HuH-7 (cell line): Measurements from ENCODE around the gene ALDH1L1.

Experiments
- DNase-seq: peaks from one replicate; pipeline ENCODE4 v3.0.0; 2011; ENCODE audit warnings: low spot score

The ALDH1L1 gene

GRCh38 chr3:126180477-126181397 lies at the start of gene ALDH1L1:
ALDH1L1 (minus strand) TSS chr3:126180586; CDS start chr3:126160979, 19,607 bp downstream.
- DNase-seq: no peak

DNA sequence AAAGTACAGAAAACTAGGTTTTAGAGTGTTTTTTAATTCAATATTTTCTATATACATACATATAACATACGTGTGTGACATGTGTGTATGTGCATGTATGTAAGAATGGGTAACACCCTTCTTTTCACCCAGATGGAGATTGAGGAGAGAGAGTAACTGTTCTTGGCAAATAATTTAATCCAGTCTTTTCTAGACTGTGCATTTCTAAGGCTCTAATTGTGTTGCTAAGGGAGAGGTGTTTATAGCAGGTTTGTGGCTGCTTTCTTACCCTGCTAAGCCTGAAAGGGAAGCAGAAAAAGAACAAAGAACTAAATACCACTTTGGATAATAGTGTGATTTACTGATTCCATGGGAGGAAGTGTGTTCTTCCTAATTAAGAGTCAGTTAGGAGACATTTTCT lies 46.0 kb upstream of the ALDH1L1 start:
- DNase-seq: no peak

- DNase-seq: no peak
These were observed 36.0 kb upstream of the ALDH1L1 start for GRCh38 chr3:126216416-126216815.

DNA sequence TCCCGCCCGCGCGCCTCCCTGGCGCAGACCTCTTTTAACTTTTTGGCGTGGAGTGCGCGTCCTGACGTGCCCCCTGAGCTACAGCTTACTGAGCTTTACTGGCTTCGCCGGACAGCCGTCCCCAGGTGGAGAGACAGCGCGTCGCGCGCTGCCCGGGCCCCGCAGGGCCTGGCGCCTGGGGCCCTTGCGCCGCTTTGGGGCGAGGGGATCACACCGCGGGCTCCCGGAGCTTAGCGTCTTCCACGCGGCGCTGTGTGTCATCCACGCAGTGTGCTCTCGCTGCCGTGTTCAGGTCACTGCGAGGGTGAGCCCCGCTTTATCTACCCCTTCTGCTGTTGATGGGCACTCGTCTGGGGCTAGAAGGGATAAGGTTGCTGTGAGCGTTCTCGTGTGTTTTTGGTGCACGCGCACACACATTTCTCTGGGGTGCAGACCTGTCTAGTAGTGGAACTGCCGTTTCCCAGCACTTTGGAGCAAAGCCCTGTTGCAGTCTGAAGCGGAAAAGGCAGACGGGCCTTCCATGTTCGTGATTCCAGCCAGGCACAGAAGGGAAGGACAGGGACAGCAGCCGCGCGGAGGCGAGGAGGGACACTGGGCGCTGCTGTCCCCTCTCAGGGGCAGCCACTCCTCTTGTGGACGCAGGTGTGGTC lies 33.1 kb upstream of the ALDH1L1 start:
- DNase-seq: no peak

GRCh38 chr3:126212620-126213378 lies 32.4 kb upstream of the ALDH1L1 start:
- peak; percentile 63 for DNase-seq

- no peak for DNase-seq
These were observed 31.8 kb upstream of the ALDH1L1 start for GRCh38 chr3:126212250-126212619.

GRCh38 chr3:126211569-126211968 lies 31.2 kb upstream of the ALDH1L1 start:
- DNase-seq: no peak

GRCh38 chr3:126210606-126211005 lies 30.2 kb upstream of the ALDH1L1 start:
- DNase-seq: no peak

DNA sequence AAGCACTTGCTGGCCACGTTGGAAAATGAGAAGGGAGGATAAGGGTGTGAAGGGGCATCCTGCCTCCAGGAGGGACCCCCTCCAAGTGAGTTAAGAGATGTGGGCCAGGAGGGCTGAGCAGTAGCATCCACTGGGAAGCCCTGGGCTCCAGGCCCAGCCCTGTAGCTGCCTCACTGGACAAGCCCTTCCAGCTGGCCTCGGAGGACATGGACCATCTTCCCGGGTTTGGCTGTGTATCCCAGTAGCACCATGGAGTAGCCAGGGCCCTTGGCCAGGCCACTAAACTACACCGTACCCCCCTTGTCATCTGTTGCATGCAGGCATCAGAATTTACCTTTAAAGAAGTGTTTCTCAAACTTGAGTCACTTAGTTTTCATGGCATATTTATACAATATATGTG lies 29.4 kb upstream of the ALDH1L1 start:
- no peak for DNase-seq

DNA sequence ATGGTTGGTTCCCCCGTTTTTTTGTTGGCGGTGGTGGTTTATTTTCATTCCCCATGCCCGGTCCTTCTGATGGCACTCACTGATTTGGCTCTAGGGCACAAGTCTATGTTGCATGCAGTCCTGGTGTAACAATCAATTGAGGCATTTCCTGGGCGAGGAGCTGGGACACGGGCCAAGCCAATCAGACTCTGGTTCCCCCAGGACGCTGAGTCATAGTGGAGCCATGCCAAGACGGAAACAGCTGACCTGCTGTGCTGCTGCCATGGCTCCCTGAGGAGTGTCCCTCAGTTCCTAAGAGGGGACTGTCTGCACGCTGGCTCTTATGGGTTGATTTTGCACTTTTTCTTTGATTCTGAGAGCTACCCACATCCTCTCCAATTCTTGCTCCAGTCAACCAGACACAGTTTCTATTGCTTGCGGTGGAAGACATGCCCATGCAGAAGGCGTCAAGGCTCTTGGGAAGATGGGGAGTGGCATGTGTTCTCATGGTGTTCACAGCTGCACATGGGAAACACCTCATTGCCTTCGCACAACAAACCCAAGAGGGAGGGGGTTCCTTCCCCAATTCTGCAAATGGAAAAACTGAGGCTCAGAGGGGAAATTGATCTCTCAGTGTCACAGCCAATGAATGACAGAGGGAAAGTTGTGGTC lies 28.3 kb upstream of the ALDH1L1 start:
- DNase-seq: no peak

- no peak for DNase-seq
These were observed 27.8 kb upstream of the ALDH1L1 start for GRCh38 chr3:126208182-126208581.

- DNase-seq: no peak
These were observed 26.8 kb upstream of the ALDH1L1 start for GRCh38 chr3:126207166-126207565.

DNA sequence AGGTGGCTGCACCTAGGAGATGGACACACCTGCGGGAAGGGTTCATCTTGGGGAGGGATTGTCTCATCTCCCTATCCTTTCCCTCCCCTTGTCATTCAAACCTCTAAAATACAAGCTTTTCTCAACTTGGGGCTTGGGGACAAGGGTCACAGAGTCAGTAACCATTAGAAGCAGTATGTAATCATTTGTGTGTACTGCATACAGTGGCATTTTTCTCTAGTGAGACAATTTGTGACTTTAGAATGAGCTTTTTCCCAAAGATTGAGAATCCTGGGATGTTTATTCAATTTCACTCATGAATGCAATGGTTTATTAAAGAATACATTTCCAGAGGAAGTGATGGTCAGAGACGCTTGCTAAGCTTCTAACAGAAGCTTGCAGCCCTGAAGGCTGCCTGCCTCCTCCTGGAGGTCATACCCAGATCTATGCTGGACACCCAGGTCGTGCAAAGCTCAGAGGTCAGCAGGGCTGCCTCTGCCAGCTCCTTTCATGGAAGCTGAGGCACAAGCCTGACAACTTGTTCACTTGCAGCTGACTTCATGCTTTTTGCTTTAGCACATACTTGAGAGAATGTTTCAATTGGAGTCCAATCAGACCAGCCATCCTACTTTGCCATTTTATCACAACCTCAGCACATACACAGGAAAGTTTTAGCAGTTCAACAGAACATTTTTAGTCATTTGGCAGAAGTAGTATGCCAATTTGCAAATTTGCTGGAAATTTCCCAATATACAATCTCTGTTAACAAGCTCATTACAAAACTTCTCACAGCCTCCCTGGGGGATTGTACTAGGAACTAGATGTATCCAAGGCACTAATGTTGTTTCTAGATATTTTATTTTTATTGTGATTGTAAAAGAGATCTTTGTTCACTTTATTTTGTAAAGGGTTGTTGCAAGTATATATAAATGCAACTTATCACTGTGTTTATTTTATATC lies 25.6 kb upstream of the ALDH1L1 start:
- no peak for DNase-seq

- DNase-seq: no peak
These were observed 22.3 kb upstream of the ALDH1L1 start for GRCh38 chr3:126202680-126203079.

DNA sequence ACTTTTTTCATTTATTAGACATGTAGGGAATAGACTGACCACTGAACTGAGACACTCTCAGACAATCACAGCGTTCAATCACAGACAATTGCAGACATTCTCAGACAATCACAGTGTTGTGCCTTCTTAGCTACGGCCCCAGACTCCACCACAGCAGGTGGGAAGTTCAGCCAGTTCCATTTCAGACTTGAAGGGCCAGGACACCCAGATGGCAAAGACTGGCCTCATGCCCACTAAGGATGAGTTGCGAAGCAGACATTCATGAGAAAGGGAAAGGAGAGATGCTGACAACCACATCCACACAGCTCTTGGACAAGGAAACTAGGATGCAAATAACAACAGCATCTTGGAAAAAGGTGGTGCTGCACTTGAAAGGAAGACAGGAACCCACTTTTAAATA lies 21.9 kb upstream of the ALDH1L1 start:
- no peak for DNase-seq

DNA sequence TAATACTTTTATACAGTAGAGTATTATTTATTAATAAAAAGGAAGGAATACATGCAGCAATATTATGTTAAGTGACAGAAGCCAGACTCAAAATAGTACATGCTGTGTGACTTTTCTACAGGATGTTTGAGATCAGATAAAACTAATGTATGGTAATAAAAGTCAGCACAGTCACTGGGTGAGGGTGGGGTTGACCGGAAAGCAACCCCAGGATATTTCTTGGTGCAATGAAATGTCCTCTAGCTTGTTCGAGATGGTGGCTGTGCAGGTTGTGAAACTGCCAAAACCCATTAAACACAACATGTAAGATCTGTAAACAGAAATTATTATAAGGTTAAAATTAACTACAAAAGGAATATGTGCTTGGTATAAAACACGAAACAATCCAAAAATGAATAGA lies 20.8 kb upstream of the ALDH1L1 start:
- DNase-seq: no peak

DNA sequence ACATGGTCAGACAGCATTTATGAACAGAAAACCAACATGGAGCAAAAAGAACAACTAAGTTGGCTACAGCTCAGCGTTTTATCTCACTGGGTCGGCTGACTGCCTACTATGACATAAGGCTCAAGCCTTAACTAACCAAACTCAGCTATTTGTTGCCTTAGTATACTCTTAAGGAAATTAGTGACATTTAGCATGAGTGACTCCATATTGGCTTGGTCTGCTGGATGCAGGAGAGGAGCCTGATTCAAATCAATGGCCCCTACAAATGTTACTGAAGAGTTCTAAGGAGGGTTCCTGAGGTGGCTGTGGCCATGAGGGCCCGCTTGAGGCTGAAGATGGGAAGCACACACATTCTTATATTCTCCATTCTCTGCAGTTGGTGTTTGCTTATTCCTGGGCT lies 20.1 kb upstream of the ALDH1L1 start:
- DNase-seq: no peak

GRCh38 chr3:126199256-126199655 lies 18.9 kb upstream of the ALDH1L1 start:
- no peak for DNase-seq

DNA sequence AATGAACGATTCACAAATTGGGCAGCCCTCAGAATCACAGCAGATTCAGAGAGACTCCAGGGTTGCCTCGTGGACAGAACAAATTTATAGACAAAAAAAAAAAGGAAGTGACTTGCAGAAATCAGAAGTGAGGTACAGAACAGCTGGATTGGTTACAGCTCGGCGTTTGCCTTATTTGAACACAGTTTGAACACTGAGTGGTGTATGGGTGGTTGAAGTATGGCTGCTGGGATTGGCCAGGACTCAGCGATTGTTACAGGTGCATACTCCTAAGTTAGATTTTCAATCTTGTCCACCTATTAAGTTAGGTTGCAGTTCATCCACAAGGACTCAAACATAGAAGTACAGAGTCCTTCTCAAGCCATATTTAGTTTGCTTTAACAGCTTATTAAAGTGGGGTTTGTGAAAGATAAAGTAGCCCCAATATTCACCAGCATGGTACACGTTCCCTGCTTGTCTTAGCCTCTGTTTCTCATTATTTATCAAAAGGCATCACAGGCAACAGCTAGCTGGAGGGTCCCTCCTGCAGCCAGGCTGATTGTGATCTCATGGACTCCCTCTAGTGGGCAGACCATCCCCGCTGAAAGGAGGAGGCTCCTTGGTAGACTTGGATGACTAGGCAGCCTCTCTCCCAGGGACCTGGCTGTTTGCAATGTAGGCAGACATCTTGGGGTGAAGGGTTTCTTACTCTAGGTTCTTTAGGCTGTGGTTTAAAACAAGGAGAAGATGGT lies 17.6 kb upstream of the ALDH1L1 start:
- DNase-seq: peak; percentile 48

DNA sequence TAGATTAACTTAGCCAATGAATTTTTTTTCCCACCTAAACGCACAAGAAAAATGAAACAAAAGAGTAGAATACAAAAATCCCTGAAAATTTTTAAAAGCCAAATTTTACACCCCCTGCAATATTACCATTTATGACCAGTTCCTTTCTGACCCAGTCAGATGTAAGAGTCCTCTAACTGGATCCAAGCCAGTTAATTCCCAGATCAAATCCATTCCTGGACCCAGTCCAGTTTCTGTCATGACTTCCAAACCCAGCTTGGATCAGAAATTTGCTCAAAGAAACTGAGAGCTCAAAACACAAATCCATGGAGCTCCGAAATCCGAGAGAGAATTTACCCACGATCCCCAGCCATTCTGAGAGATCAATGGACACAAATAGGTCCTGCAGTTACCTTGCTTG lies 17.0 kb upstream of the ALDH1L1 start:
- no peak for DNase-seq
